GM10248 (cell line): ENCODE results near the gene CDC42BPG.

Experiments used
- CTCF ChIA-PET: fragments of 300-600 bp; sonication (Branson Sonifier 250); formaldehyde crosslinking; extraction: SDS; loops from one replicate; lab custom pipeline; 2021; ENCODE audit warnings: antibody characterized with exemption; lab: Yijun Ruan, JAX
- POLR2A ChIA-PET: fragments of 350-650 bp; sonication (Branson Sonifier 250); formaldehyde crosslinking; extraction: SDS; loops from one replicate; lab custom pipeline; 2020; ENCODE audit warnings: antibody characterized with exemption; lab: Yijun Ruan, JAX
- DNase-seq: peaks from one replicate; pipeline ENCODE4 v3.0.0; 2012; ENCODE audit errors: extremely low spot score
- TF ChIP-seq, protein P1 (sequence below): IDR thresholded peaks from 2 replicates; pipeline ENCODE4 v1.5.1; 2012; ENCODE audit warnings: mild to moderate bottlenecking, low read depth; ENCODE audit errors: extremely low read depth, missing control alignments, control extremely low read depth

CDC42BPG gene

DNA sequence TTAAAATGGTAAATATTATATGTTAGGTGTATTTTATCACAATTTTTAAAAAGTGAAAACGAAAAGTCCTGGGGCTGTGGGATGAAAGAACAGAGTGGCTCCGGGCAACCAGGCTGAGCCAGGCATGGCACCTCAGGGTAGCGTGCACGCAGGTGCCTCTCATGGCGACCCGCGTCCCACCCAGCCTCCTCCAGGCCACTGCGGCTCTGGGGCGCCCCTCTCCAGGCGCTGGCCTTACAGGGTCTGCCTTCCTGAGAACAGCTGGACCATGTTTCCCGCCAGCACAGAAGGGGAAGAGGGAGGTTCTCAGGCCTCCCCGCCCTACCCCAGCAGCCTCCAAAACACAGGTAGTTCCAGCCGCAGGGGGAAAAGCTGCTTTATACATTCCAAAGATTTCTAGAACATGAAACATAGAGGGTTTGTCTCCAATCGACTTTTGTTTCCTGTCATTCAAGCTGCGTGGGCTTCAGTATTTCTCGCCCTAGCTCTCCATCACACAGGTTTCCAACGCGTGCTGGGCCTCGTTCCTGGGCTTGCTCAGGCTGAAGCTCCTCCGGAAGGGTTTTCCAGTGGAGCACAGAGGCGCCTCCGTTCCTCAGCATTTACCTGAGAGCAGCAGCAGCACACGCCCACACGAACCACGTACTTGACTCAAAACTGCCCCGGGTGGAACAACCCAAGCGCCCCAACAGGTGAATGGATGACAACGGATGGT is 23.5 kb upstream of the CDC42BPG start:
- no peak for DNase-seq
- TF ChIP-seq, protein P1, sequence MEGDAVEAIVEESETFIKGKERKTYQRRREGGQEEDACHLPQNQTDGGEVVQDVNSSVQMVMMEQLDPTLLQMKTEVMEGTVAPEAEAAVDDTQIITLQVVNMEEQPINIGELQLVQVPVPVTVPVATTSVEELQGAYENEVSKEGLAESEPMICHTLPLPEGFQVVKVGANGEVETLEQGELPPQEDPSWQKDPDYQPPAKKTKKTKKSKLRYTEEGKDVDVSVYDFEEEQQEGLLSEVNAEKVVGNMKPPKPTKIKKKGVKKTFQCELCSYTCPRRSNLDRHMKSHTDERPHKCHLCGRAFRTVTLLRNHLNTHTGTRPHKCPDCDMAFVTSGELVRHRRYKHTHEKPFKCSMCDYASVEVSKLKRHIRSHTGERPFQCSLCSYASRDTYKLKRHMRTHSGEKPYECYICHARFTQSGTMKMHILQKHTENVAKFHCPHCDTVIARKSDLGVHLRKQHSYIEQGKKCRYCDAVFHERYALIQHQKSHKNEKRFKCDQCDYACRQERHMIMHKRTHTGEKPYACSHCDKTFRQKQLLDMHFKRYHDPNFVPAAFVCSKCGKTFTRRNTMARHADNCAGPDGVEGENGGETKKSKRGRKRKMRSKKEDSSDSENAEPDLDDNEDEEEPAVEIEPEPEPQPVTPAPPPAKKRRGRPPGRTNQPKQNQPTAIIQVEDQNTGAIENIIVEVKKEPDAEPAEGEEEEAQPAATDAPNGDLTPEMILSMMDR = no peak
- CTCF ChIA-PET = interaction anchor here (1.4 to 33.1 kb wide), 4 partner anchors 9 to 462 kb away, joined by 3 to 1137 read pairs (median 188); partner anchors contain the start of genes CDC42BPG and EHD1
- POLR2A ChIA-PET = interaction anchor here (0.7 to 13.1 kb wide), 6 partner anchors 8 to 242 kb away, joined by 3 to 225 read pairs (median 8); partner anchors contain the start of gene EHD1

DNA sequence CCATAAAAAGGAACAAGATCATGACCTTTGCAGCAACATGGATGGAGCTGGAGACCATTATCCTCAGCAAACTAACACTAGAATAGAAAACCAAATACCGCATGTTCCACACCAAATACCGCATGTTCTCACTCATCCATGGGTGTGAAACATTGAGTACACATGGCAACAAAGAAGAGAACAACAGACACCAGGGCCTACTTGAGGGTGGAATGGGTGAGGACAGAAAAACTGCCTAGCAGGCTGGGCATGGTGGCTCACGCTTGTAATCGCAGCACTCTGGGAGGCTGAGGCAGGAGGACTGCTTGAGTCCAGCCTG is 21.7 kb upstream of the CDC42BPG start:
- CTCF ChIA-PET = interaction anchor here (16.7 to 33.1 kb wide), 2 partner anchors 17 to 21 kb away, joined by 356 to 1137 read pairs; partner anchors contain the start of genes CDC42BPG and EHD1
- POLR2A ChIA-PET = interaction anchor here (3.9 to 13.1 kb wide), 2 partner anchors 11 to 17 kb away, joined by 35 to 225 read pairs; partner anchors contain the start of gene EHD1
- TF ChIP-seq, protein P1 = no peak
- no peak for DNase-seq

DNA sequence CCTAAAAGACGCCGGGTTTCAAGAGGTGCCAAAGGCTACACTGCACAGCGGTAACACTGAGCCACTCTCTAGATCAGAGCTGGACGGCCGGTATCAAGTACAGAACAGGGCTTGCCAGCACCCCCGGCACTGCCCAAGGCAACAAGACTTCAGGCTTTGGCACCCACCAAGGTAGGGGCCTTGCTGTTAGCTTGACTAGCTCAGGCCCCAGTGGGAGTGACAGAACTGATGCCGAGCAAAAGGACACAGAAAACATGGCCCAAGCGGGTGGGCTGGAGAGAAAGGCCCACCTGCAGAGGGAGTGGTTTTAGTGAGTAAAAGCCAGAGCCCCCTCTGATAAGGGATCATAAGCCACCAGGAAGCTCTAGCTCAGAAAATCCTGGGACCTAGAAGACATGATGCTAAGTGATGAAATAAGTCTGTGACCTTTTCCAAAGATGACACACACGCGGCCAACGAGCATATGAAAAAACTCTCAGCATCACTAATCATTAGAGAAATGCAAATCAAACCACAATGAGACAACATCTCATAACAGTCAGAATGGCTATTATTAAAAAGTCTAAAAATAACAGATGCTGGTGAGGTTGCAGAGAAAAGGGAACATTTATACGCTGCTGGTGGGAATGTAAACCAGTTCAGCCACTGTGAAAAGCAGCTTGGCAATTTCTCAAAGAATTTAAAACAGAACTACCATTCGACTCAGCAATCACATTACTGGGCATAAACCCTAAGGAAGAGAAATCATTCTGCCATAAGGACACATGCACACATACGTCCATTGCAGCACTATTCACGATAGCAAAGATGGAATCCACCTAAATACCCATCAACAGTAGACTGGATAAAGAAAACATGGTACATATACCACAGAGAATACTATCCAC is 21.1 kb upstream of the CDC42BPG start:
- ChIA-PET POLR2A (interaction anchor here (0.6 to 13.1 kb wide), 6 partner anchors 7 to 63 kb away, joined by 3 to 225 read pairs (median 16); partner anchors contain the start of gene EHD1), CTCF (interaction anchor here (16.7 to 33.1 kb wide), 2 partner anchors 16 to 22 kb away, joined by 356 to 1137 read pairs; partner anchors contain the start of genes CDC42BPG and EHD1)
- no peak for DNase-seq
- TF ChIP-seq, protein P1 = no peak

DNA sequence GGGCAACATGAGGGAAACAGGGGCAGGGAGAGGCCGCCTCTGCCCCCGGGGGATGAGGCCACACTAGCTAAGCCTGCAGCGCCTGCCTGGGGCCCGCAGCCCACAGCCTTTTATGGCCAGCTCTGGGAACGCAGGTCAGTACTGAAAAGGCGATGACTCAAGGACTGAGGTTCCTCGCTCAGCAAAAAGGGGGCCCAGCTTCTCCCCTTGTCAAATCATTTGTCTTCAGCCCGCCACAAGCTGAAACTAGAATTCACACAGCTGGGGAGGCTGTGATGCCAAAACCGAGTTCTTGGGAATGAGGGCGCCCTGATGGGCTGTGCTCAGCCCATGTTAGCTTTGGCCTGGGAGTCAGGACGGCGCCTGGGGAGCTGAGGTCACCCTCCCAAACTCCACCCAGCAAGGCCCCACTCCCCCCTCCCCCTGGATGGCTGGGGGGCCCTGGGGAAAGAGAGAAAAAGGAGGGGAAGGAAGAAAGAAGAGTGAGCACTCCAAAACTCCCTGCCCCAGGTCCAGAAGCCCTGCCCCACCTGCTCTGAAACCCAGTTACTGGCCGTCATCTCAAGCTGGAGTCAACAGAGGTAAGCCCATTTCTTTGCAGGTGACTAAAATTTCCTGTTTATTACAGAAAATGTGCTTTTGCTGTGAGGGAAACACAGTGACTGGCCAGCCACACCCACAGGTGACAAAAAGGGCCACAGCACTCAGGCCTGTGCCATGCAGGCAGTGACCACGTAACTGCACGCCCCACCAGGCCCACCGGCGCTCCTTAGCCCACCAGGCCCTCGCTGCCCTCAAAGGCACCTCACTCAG is 20.2 kb upstream of the CDC42BPG start:
- CTCF ChIA-PET = interaction anchor here (0.7 to 33.1 kb wide), 3 partner anchors 15 to 162 kb away, joined by 3 to 1137 read pairs (median 356); partner anchors contain the start of genes CDC42BPG, EHD1 and SNX15
- peak; percentile 66 for DNase-seq

DNA sequence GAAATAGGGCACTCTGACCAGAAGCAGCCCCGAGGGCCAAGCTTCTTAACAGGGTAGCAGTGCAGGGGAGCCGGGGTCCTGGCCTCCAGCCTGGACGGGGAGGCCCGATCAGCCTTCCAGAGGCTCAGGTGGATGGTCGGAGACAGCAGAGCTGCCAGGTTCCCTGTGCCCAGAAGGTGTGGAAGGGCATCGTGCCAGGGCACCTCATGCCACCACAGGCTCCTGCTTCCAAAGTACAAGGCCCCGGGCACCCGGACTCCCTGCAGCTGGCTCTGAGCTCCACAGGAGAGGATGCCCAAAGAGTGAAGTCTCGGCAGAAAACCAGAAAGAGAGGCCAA is 19.7 kb upstream of the CDC42BPG start:
- TF ChIP-seq, protein P1 = no peak
- ChIA-PET CTCF (interaction anchor here (0.7 to 33.1 kb wide), 3 partner anchors 15 to 163 kb away, joined by 3 to 1137 read pairs (median 356); partner anchors contain the start of genes CDC42BPG, EHD1 and SNX15), POLR2A (interaction anchor here (1.8 to 13.1 kb wide), 5 partner anchors 8 to 15 kb away, joined by 7 to 225 read pairs (median 23); partner anchors contain the start of gene EHD1)

More for the DNA sequence above, 20.2 kb upstream of the CDC42BPG start:
- TF ChIP-seq, protein P1 = no peak
- POLR2A ChIA-PET = interaction anchor here (1.8 to 13.1 kb wide), 5 partner anchors 8 to 15 kb away, joined by 7 to 225 read pairs (median 23); partner anchors contain the start of gene EHD1

More for the DNA sequence above, 19.7 kb upstream of the CDC42BPG start:
- DNase-seq = no peak
